Stimulated activated CD4-positive, alpha-beta T cell treated with anti-CD3 and anti-CD28 coated beads, TNF-alpha, amount 100 ng/mL, for 1 hour (primary cell): ENCODE data around the gene PSMD5.

Experiments
- DNase-seq, 3 donors: peaks; one replicate each; pipeline ENCODE4 v3.0.0-alpha.2; 2020; ENCODE audit warnings: low read depth in 3 of 3, low spot score in 1 of 3

PSMD5 gene

DNA sequence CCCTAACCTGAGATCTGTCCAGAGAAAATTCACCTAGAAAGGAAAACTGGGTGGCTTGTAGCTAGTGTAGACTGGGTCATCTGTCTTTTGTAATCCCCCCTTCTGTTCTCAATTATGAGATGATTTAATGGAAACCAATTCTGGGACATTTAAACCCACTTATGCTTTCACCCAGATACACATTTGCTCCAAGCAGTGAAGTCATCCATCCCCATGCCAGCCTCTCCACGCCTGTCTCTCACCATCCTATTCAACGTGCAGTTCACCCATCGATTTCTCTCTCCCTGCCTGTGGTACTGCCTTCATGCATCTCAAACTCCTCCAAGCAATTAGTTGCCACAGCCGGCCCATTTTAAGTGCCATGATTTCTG lies 32.5 kb upstream of the PSMD5 start:
- no peak for DNase-seq

DNA sequence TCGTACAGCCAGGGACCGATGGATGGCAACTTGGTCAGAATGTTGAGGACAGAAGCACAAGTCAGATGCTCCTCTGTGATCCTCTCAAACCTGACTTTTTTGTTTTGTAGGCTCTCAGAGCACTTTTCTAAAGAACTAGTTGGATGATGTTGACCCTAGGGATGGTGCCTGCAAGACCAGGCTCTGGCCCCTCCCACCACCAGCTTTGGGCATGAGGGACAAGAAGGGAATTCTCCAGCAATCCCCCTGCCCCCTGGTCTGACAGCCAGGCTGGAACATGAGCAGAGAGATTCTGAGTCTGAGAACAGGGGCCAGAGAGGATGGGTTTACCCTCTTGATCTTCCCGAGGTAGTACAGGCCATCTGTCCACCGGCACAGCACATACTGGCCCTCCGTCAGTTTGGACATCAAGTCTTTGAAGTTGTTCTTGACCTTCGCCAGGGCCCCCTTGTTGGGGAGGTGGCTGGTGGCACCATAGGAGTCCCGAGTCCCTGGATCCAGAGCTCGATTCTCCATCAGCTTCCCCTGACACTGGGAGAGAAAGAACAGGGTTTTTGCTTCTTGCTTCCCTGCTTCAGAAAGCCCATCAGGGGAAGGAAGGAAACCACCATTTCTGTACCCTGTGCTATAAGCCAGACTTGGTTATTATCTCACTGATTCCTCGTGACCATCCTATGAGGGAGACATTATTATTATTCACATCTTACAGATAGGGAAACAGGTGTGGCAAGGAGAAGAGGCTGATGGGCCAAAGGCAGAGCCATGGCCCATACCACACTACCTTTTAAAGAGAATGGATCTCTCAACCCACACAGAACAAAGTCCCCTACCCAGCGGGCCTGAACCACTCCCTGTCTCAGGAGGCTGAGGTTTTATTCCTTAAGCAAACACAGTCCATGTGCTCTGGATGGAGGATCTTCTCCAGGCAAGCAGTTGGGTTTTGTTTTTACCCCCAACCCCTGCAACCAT lies 31.8 kb upstream of the PSMD5 start:
- no peak for DNase-seq

DNA sequence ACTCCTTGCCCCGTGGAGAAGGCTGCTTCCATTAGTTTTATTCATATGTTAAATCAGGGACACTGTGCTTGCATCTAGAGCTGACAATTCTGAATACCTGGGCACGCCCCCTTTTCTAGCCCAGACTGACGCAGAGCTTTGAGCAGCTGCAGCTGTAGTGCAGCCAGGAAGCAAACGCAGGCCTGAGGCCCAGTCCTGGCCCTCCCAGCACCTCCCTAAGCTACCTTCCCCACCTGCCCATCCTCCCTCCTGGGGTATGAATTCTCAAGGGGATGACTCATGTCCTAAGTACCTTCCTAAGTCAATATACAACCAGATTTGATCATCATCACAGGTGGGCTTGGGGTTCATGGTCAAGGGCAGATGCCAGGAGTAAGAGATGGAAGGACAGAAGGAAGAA lies 30.8 kb upstream of the PSMD5 start:
- no peak for DNase-seq

DNA sequence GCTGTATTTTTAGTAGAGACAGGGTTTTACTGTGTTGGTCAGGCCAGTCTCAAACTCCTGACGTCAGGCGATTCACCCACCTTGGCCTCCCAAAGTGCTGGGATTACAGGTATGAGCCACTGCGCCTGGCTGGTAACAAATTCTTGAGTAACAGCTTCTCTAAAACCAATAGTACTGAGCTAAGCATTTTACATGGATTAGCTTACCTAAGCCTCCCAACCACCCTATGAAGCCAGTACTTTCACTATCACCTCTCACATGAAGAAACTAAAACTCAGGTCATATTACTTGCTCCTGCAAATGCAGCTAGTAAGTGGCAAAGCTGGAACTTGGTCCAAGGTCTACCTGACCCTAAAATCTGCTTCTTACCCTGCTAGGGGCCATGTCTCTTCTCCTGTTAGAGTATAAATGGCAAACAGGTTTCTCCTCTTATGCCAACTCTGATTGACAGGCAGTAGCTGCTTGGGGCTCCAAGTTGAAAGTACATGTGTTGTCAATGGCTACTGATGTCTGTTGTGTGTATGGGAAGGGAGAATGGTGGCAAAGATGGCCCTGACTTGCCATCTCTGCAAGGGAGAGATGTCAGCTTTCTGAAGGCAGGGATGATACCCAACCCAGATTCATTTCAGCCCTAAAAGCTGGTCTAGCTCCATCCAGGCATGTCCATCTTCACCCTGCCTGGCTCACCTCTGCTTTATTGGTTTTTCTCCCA lies 30.2 kb upstream of the PSMD5 start:
- no peak for DNase-seq

DNA sequence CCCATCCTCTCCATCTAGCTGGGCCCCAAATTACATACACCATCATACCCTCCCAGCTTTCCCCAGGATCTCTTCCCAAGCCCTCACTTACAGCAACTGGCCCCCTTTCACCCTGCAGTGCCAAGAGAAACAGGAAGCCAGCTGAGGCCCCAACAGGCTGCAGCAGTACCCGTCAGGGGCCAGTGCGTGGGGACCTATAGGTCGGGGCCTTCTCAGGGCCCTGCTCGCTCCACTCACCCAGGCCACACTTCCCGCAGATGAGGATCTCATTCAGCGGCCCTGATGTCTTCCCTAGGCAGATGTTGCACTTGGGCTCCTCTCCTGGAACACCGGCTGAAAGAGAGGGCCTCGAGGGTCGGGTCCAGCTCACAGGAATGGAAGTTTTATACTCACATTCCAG lies 27.5 kb upstream of the PSMD5 start:
- no peak for DNase-seq

DNA sequence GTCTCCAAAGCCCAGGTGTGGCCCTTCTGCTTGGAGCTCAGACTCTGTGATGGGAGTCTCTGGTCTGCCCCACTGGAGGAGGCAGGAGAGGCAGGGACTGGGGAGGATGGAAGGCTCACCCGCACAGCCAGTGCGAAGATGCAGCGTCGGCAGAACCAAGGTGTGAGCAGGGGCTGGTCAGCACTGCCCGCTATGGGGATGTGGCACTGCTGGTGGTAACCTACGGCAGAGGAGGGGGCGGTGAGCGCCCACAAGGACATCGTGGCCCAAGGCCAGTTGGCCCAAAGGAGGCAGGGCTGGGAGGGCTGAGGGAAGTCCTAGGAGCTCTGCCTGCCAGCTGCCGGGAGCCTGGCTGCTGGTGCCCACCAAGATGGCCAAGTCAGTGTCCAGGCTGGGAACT lies 27.0 kb upstream of the PSMD5 start:
- no peak for DNase-seq

DNA sequence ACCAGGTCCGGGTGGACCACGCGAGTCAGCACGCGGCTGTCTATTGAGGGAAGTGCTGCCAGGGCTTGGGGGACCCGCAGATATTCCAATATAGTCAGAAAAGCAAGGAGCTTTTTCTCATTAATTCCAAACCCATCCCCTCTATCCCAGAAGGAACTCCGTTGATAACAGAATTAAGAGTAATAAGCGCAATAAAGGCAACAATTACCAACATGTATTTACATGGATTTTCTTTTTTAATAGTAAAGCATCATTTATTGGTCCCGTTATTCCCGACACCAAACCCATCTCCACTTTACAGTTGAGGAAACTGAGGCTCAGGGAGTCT lies 26.6 kb upstream of the PSMD5 start:
- no peak for DNase-seq

DNA sequence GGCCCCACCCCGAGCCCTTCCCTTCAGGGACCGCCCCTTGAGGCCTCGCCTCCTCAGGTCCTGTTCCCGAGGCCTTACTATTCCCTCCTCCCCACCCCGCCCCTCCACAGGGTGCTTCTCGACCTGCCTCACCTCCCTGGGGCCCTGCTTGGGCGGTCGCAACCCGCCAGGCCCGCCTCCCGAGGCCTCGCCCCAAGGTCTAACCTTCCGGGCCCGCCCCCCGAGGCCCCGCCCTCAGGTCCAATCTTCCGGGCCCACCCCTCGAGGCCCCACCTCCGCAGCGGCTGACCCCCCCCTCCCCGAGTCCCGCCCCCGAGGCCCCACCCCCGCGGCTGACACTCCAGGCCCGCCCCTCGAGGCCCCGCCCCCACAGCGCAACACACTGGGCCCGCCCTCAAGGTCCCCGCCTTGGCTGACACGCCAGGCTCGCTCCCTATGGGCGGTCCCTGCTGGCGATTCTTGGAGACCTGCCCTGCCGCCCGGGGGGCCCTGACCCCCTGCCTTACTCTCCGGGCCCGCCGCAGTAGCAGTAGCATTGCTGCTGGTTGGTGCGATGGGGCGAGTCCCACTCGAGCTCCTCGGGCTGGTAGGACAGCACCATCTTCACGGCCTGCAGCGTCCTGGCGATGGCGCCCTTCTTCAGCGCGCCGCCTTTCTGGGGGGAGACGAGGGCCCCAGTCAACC lies 26.1 kb upstream of the PSMD5 start:
- DNase-seq, result peak; percentile 94 to 97 (median 94)

DNA sequence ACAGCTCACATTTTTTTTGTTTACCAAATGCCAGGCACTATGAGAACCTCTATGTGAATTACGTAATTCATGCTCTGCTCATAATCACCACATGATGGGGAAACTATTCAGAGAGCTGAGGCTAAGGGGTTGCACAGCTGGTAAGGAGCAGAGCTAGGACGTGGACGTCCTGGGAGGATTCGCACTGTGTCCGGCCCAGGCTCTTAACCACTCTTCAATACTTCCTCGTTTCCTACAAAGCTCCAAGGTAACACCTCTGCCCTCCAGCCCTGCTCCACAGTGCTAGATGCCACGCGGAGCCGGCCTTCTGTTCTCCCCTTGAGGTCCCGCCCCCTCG lies 25.6 kb upstream of the PSMD5 start:
- no peak for DNase-seq

DNA sequence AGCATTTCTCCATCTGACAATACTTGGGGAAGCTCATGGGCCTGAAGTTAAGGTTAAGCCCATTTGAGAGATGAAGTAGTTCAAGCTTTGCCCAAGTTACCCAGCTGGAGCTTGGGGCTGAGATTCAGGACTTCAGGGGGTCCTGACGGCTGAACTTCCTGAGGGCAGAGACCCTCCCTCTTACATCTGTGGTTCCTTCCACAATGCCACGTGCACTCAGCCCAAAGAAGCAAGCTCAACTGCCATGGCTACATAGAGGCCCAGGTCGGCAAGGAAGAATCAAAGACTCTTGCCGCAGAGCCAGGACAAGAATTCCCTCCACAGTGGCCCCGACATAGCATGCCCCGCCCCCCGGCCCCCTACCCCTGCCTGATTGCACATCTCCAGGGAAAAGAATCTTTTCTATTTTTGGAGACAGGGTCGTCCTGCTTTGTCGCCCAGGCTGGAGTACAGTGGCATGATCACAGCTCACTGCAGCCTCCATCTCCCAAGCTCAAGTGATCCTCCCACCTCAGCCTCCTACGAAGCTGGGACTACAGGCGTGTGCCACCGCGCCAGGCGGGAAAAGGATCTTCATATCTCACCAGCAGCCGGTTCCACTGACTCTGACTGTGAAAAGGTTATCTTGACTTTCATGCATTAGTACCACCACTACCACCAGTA lies 25.1 kb upstream of the PSMD5 start:
- DNase-seq, result no peak

DNA sequence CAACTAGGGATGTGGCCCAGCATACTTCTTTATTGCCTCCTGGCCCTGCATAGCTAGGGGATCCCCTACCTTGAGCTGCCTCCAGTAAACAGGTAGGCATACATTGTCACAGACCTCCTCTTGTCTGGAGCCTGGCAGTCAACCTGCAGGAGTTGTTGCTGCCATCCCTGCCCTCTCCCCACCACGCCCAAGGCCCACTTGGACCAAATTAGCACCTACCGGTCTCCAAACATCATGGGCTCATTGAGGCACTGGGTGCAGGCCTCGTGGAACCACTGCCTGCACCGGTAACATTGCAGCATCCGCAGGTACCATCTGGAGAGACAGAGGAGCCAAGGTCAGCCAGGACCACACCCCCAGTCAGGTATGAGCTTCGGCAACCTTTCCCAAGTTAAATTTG lies 23.9 kb upstream of the PSMD5 start:
- no peak for DNase-seq

DNA sequence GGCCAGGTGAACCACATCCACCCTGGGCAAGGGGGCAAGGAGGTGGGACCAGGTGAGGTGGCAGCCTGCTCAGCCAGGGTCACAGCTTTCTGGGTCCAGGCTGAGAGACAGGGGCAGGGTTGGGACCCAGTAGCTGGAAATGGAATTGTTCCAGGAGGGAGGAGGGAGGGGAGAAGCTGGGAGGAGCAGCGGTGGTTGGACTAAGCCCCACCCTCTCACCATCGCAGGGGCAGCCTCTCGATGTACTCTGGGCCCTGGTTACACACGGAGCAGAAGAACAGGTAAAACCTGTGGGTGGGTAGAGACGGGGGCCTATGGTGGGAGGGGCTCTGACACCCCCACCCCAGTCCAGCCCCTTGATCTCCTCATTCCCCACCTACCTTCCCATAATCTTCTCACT lies 23.1 kb upstream of the PSMD5 start:
- DNase-seq, result no peak

DNA sequence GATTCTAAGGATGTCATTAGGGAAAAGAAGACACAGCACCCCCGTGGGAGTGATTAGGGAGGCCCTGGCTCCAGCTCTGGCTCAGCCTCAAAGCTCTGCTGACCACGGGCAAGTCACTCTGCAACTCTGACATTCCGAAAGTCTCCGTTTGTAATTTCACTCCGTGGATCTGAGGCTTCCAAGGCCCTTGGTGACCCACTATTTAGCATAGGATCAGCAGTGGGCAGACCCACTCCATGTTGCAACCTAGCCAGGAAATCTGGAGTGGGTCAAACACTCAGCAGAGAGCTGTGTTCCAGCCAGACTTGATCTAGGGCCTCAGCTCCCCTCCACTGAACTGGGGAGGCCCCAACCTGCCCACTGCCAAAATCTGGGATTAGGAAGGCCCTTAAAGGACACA lies 22.5 kb upstream of the PSMD5 start:
- no peak for DNase-seq

DNA sequence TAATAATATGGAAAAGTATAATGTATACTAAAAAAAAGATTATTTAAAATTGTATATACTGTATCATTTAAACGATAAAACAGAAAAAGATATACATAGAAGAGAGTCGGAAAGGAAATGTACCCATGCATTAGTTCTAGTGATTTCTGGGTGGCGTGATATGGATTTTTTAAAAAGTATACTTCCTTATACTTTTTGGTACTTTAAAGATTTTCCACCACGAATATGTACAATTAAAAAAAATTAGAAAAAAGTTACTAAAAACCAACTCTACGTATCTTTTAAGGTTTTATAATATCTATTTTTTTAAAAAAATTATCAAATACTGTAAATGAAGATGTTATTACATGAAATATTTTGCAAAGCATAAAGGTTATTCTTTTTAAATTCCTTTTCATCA lies 22.0 kb upstream of the PSMD5 start:
- DNase-seq, result no peak

DNA sequence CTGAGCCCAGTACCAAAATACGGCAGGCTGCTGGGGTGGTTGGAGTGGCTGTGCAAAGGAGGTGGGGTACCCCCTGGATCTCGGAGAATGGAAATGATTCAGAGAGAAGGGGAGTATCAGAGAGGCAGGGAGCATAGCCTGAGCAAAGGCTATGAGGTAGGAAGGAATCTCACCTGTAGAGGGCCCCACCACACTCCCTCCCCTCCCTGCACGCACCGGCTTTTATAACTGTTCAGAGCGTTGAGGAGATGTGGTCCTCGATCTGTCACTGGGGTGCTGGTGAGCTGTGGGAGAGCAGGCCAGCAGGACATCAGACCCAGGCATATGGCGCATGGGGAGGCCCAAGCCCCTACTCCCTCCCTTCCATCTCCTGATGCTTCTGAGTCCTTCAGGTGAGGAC lies 21.1 kb upstream of the PSMD5 start:
- DNase-seq, result no peak

DNA sequence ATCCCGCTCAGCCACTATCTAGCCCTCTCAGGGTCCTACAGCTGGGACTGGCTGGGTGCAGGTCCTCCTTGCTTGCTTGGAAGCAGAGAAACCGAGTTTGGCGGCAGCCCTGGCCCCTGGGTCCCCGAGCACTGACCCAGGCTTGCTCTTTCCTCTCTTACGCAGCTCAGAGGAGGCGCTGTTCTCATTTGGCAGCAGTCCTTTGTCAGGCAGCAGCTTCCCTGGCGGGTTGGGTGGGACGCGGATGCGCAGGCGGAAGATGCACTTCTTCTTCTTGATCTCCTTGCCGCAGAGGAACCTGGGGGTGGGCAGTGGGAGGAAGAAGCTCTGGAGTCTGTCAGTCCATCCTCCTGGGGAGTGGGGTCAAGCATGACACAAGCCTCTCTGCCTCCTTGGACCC lies 19.7 kb upstream of the PSMD5 start:
- DNase-seq, result no peak

DNA sequence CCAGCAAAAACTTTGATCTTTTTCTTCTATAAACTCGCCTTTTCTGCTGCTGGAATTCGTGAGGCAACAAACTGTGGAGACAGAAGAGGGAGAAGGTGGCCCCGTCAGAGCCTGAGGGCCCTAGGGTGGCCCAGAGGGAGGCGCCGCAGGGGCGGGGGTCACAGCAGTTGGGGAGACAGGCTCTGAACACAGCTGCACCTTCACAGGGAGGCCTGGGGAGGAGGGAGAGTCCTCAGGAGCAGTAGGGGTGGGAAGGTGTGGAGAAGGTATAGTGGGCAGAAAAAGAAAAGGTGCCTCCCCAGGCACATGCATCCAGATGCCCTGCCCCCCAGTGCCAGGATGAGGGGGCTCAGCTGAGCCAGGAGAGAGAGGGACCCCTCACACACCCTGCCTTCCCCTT lies 19.2 kb upstream of the PSMD5 start:
- DNase-seq, result no peak

DNA sequence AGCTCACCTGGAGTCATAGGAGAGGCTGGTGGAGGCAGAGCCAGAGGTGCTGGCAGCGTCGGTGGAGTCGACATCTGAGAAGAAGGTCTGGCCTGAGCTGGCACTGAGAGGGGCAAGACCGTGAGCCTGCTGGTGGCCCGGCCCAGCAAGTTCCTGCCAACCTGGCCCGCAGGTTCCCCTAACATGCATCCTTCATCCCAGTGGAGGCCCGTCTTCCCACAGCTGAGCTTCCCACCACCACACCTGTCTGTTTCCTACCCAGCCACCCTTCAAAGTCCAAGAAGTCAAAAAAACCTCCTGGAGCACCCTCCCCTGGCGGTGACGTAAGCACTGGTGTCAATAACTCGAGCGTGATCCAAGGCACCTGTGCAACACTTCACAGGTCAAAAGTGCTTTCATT lies 17.4 kb upstream of the PSMD5 start:
- no peak for DNase-seq

DNA sequence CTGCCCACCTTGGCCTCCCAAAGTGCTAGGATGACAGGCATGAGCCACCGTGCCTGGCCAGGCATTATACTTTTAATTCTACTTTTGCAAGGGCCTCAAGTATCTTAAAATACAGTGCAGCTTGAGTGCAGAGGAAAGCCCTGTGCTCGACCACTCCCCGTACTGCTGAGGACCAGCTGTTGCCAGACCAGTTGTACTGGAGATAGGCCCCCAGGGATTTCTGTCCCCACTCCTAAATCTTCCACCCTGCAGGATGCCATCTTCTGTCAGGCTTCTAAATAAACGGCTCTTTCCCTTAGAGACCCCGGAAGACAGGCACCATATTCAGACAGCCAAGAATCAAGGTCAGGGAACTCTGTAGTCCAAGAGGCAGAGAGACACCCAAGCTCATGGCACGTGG lies 16.6 kb upstream of the PSMD5 start:
- DNase-seq, result no peak

DNA sequence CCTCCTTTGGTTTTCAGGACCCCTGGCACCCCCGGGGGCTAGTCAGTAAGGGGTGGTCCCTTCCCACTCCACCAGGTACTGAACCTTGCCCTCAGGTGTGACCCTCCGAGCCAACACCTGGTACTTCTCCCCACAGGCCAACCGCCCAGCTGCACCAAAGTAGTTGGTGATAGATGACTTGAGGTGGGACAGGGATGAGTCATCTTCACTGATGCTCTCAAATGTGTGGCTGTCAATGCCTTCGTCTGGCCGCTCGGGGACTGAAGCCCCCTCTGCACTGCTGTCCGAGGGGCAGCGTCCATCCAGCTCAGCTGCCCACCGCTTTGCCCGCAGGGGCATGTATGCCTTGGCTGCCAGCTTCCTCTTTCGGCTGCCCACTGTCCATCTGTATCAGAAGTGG lies 15.2 kb upstream of the PSMD5 start:
- DNase-seq, result no peak

DNA sequence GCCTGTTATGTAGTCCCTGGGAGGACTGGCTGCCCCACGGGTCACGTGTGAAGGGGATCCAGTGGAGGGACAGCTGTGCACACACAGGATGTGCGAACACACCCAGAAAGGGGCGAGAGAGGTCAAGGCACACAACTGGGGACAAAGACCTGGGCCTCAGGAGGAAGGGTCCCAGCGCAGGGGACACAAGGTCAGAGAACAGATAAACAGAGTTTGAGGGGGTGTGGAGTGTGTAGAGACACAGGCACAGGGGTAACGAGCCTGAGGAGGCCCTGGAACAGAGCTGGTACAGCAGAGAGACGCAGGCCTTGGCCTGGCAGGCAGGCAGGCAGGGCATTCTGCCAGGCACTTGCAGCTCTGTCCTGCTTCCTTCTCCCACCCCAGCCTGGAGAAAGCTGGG lies 14.8 kb upstream of the PSMD5 start:
- DNase-seq, result no peak

DNA sequence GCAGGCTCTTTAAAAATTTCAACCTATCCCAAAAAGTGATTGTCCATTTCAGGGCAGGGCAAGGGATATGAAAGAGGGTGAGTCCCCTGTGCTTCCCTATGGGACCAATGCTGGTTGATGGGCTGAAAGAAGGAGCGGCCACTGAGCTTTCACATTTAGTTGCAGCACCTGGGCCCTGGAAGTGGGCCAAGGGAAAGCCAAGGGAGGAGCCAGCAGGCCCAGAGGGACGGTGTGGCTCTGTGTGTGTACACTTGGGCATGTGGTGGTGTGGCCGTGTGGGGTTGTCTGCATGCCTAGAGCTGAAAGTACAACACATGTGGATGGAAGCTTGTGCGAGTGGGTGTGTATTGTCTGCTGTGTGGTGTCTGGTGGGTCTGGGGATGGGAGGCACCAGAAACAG lies 14.0 kb upstream of the PSMD5 start:
- no peak for DNase-seq
